ENCODE results near the gene ACACB. TPM values are rescaled to one million over a fixed set of nuclear protein-coding genes. Genes with fewer than 3 reads are reported as not detected.

The ACACB gene
- total and polyA plus RNA-seq, 2 experiments from 2014 or later: 6.2 to 15.4 TPM

DNA sequence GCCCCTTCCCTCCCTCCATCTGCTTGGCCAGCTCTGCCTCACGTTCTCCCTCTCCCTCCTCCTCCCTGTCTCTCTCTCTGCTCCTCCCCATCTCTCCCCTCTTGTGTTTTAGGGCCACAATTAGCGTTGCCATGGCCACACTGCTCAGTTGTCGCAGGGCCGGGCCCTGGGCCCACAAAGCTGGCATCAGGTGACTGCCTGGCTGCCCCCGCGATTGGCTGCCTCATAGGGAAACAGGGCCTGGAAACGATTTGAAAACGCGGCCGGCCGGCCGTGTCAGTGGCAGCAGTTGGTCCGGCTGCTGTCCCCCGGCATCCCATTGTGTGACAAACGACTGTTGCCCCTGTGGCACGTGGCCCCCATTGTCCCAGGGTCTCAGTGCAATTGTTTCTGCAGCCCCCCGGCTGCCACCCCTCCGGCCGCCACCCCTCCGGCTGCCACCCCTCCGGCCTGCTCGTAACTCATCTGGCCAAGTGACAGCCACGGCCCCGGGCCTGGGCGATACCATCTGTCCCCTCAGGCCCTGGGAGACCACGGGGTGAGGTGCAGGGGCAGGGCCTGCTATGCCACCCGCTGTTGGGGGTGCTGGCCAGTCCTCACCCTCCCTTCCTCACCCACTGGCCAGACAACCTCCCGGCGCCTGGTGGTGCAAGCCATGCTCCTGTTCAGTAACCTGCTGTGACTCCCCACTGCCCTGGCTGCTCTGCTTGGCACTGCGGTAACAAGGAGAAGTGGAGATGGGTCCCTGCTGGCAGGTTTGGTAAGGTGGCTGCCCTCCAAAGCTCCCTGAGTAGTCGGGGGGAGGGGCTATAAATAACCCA lies 175.3 kb downstream of the ACACB start:
- peak overlapping the region; percentile 24; the same call in 1 of the 2 replicates for H3K4me2 ChIP-seq
- H3K27ac ChIP-seq (ENCODE audit: low read depth): no peak overlapping the region
- Mint-ChIP-seq H3K27ac (no peak overlapping the region), H3K36me3 (ENCODE audit: low read depth) (no peaks in the 10 kb centered on the region), H3K27me3 (ENCODE audit: insufficient read depth, low read depth, poor library complexity) (peaks cover 10% of the 10 kb centered on the region), H3K4me3 (peak overlapping the region; percentile 51; the same call in 2 of the 3 replicates), H3K9me3 (no peaks in the 10 kb centered on the region), H3K4me1 (peaks cover 13% of the 10 kb centered on the region)
- H3K27me3 ChIP-seq (ENCODE audit: insufficient read depth): no peaks in the 10 kb centered on the region
- peak overlapping the region; percentile 34; the same call in 1 of the 2 replicates for H3K4me3 ChIP-seq
- ATAC-seq: peak; percentile 90
- no peaks in the 10 kb centered on the region; the same call in 1 of the 2 replicates for H3K4me1 ChIP-seq (ENCODE audit: insufficient read depth)
- H3F3A ChIP-seq (replicated peaks; ENCODE audit: low read depth): no peaks in the 10 kb centered on the region
- DNase-seq (ENCODE audit: low spot score): peak; percentile 92
- TF ChIP-seq, protein P1, sequence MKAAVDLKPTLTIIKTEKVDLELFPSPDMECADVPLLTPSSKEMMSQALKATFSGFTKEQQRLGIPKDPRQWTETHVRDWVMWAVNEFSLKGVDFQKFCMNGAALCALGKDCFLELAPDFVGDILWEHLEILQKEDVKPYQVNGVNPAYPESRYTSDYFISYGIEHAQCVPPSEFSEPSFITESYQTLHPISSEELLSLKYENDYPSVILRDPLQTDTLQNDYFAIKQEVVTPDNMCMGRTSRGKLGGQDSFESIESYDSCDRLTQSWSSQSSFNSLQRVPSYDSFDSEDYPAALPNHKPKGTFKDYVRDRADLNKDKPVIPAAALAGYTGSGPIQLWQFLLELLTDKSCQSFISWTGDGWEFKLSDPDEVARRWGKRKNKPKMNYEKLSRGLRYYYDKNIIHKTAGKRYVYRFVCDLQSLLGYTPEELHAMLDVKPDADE (IDR thresholded peaks at IDR 0.05): no peak
- TF ChIP-seq, protein P2, sequence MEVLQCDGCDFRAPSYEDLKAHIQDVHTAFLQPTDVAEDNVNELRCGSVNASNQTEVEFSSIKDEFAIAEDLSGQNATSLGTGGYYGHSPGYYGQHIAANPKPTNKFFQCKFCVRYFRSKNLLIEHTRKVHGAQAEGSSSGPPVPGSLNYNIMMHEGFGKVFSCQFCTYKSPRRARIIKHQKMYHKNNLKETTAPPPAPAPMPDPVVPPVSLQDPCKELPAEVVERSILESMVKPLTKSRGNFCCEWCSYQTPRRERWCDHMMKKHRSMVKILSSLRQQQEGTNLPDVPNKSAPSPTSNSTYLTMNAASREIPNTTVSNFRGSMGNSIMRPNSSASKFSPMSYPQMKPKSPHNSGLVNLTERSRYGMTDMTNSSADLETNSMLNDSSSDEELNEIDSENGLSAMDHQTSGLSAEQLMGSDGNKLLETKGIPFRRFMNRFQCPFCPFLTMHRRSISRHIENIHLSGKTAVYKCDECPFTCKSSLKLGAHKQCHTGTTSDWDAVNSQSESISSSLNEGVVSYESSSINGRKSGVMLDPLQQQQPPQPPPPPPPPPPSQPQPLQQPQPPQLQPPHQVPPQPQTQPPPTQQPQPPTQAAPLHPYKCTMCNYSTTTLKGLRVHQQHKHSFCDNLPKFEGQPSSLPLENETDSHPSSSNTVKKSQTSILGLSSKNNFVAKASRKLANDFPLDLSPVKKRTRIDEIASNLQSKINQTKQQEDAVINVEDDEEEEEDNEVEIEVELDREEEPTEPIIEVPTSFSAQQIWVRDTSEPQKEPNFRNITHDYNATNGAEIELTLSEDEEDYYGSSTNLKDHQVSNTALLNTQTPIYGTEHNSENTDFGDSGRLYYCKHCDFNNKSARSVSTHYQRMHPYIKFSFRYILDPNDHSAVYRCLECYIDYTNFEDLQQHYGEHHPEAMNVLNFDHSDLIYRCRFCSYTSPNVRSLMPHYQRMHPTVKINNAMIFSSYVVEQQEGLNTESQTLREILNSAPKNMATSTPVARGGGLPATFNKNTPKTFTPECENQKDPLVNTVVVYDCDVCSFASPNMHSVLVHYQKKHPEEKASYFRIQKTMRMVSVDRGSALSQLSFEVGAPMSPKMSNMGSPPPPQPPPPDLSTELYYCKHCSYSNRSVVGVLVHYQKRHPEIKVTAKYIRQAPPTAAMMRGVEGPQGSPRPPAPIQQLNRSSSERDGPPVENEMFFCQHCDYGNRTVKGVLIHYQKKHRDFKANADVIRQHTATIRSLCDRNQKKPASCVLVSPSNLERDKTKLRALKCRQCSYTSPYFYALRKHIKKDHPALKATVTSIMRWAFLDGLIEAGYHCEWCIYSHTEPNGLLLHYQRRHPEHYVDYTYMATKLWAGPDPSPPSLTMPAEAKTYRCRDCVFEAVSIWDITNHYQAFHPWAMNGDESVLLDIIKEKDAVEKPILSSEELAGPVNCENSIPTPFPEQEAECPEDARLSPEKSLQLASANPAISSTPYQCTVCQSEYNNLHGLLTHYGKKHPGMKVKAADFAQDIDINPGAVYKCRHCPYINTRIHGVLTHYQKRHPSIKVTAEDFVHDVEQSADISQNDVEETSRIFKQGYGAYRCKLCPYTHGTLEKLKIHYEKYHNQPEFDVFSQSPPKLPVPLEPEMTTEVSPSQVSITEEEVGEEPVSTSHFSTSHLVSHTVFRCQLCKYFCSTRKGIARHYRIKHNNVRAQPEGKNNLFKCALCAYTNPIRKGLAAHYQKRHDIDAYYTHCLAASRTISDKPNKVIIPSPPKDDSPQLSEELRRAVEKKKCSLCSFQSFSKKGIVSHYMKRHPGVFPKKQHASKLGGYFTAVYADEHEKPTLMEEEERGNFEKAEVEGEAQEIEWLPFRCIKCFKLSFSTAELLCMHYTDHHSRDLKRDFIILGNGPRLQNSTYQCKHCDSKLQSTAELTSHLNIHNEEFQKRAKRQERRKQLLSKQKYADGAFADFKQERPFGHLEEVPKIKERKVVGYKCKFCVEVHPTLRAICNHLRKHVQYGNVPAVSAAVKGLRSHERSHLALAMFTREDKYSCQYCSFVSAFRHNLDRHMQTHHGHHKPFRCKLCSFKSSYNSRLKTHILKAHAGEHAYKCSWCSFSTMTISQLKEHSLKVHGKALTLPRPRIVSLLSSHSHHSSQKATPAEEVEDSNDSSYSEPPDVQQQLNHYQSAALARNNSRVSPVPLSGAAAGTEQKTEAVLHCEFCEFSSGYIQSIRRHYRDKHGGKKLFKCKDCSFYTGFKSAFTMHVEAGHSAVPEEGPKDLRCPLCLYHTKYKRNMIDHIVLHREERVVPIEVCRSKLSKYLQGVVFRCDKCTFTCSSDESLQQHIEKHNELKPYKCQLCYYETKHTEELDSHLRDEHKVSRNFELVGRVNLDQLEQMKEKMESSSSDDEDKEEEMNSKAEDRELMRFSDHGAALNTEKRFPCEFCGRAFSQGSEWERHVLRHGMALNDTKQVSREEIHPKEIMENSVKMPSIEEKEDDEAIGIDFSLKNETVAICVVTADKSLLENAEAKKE (CRISPR knock-in tag; IDR thresholded peaks at IDR 0.05): no peak
- TF ChIP-seq STAT1 (IDR thresholded peaks at IDR 0.05; ENCODE audit: unreplicated experiment) (no peak), CREB1 (CRISPR knock-in tag; IDR thresholded peaks at IDR 0.05; ENCODE audit: low read depth) (no peak), ZNF114 (CRISPR knock-in tag; IDR thresholded peaks at IDR 0.05) (no peak), EZH2phosphoT487 (IDR thresholded peaks at IDR 0.05; ENCODE audit: unreplicated experiment) (no peak), NANOG (IDR thresholded peaks at IDR 0.05; ENCODE audit: borderline replicate concordance) (no peak), JUNB (IDR thresholded peaks at IDR 0.05; ENCODE audit: unreplicated experiment) (no peak), REST (IDR thresholded peaks at IDR 0.05; ENCODE audit: unreplicated experiment) (no peak), ZNF331 (CRISPR knock-in tag; IDR thresholded peaks at IDR 0.05; ENCODE audit: low read depth) (no peak), EZH2 (IDR thresholded peaks at IDR 0.05; ENCODE audit: low read depth, unreplicated experiment) (no peak), POLR2AphosphoS5 (IDR thresholded peaks at IDR 0.05; ENCODE audit: low read depth) (no peak)
- TF ChIP-seq, protein P3, sequence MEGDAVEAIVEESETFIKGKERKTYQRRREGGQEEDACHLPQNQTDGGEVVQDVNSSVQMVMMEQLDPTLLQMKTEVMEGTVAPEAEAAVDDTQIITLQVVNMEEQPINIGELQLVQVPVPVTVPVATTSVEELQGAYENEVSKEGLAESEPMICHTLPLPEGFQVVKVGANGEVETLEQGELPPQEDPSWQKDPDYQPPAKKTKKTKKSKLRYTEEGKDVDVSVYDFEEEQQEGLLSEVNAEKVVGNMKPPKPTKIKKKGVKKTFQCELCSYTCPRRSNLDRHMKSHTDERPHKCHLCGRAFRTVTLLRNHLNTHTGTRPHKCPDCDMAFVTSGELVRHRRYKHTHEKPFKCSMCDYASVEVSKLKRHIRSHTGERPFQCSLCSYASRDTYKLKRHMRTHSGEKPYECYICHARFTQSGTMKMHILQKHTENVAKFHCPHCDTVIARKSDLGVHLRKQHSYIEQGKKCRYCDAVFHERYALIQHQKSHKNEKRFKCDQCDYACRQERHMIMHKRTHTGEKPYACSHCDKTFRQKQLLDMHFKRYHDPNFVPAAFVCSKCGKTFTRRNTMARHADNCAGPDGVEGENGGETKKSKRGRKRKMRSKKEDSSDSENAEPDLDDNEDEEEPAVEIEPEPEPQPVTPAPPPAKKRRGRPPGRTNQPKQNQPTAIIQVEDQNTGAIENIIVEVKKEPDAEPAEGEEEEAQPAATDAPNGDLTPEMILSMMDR (conservative IDR thresholded peaks at IDR 0.05; ENCODE audit: low read depth in 2 of 2): no peak
- no peaks in the 10 kb centered on the region for H3K9me2 ChIP-seq (ENCODE audit: insufficient read depth)
- no peaks in the 10 kb centered on the region for H4K20me1 ChIP-seq (replicated peaks; ENCODE audit: insufficient read depth)
- no peaks in the 10 kb centered on the region for H3K79me2 ChIP-seq (replicated peaks; ENCODE audit: insufficient read depth)
- no peaks in the 10 kb centered on the region for H3K36me3 ChIP-seq (ENCODE audit: insufficient read depth)
- peak overlapping the region; percentile 97 for H2AFZ ChIP-seq

Data from GM23338 (cell line).